C4-2B (cell line): ENCODE data around the gene MUC5B.

Experiments used
- CTCF ChIP-seq: fragments of 450-650 bp; conservative IDR thresholded peaks from 2 replicates; pipeline ENCODE4 v1.5.1; 2017; ENCODE audit warnings: mild to moderate bottlenecking
- ZFX ChIP-seq: fragments of 450-650 bp; IDR thresholded peaks from 2 replicates; pipeline ENCODE4 v1.6.1; 2017

GRCh38 chr11:1203505-1204271 lies 19.2 kb upstream of the MUC5B start:
- TF ChIP-seq CTCF: no peak
- no peak for TF ChIP-seq ZFX
